ENCODE results near the gene TPSG1.
"Not testable (repeated sequence)": the region's sequence is repeated elsewhere in the genome, so short reads cannot be mapped to it uniquely, and the experiment has no call there.

The TPSG1 gene

DNA sequence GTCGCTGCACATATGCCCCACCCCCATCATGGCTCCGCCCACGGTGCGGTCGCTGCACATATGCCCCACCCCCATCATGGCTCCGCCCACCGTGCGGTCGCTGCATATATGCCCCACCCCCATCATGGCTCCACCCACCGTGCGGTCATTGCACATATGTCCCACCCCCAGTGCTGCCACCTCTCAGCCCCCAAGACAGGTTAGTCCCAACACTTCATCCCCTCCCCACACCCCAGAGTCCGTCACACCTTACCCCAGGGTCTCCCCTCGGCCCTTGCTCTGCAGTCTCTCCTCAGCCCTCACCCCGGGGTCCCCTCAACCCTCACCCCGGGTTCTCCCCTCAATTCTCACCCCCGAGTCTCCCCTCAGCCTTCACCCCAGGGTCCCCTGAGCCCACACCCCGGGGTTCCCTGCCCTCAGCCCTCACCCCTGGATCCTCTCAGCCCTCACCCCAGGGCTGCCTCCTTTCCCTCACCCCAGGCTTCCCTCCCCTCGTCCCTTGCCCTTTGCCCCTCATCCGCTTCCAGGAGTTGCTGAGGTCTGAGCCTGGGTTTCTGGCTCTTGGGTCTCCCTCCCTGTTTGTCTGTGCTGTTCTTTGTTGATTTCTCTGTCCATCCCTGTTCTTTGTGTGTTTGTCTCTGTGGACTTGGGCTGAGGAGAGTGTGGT is 25.6 kb downstream of the TPSG1 start:
- DNase-seq: no peak
- intact Hi-C loops (cut with DNase I): no loop called here

DNA sequence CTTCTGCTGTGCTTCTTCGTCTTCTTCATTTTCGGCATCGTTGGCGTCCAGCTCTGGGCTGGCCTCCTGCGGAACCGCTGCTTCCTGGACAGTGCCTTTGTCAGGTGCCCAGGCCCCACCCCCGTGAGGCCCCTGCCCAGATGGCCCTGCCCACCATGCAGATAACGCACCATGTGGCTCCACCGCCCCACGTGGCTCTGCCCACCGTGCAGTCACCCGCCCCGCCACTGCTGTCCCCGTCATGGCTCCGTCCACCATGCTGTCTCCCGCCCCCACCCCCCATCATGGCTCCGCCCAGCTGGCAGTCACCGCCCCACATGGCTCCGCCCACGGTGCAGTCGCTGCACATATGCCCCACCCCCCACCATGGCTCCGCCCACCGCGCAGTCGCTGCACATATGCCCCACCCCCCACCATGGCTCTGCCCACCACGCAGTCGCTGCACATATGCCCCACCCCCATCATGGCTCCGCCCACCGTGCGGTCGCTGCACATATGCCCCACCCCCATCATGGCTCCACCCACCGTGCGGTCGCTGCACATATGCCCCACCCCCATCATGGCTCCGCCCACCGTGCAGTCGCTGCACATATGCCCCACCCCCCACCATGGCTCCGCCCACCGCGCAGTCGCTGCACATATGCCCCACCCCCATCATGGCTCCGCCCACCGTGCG is 26.3 kb downstream of the TPSG1 start:
- intact Hi-C loops (cut with DNase I); DNase-seq: not testable (repeated sequence)

DNA sequence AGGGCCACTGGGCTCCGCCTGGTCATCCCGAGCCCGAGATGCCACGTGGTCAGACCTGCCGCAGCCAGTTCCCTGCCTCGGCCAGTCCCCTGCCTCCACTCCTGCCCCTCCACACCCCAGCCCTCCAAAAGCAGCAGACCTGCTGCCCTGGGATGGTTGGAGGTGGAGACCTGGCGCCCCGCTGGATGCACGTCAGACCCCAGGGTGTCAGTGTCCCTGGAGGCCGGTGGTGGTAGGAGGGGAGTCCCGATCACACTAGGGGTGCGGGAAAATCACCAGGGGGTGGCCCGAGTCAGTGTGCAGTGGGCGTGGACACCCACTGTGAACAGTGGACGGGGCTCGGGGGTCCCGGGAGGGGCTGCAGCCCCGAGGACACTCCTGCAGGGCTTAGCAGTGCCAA is 26.9 kb downstream of the TPSG1 start:
- intact Hi-C loops (cut with DNase I): no loop called here

DNA sequence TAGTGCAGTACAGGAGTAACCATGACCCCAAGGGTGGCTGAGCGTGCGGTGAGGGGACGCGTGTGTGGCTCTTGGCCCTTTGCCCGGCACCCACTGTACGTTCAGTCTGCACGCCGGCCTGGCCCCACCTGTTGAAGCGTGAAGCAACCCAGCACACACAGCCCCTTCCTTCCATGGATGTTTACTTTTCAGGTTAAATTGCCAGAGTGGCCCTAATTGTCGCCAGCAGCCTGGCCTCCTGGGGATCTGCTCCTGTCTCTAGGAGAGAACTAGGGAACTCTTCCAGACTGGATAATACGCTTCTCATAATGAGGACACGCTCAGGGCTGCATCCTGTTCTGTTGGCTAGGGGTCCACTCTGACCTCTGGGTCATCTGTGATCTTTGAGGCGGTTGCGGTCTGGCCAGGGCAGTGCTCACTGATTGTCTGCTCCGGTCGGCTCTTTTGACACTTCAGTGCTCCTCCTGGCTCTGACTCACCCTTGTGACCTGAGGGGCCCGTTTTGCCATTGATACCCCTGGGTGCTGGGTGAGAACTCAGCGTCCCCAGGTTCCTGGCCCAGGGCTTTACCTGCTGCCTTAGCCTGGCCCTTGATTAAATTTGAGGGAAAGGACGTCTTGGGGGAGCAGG is 27.7 kb downstream of the TPSG1 start:
- intact Hi-C loops (cut with DNase I): no loop called here

More for the DNA sequence above, 26.9 kb downstream of the TPSG1 start:
- no peak for DNase-seq

DNA sequence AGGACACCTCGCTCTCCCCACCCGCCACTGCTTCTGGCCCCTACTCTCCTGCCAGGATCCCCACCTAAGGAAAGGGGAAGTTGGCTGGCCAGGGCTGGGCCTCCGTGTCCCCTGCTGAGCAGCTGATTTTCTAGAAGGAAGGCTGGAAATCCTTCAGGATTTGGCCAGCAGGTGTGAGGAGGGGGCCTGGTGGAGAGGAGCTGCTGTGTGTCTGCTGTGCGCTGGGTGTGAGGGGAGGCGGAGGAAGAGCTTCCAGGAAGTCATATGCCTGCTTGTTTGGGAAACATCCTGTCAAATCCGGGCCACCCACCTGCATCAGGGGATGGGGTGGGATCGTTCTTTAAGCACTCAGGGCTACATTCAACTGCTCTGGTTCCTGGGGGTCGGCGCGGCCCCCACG is 28.6 kb downstream of the TPSG1 start:
- intact Hi-C loops (cut with DNase I): no loop called here
- DNase-seq: no peak

More for the DNA sequence above, 27.7 kb downstream of the TPSG1 start:
- no peak for DNase-seq

DNA sequence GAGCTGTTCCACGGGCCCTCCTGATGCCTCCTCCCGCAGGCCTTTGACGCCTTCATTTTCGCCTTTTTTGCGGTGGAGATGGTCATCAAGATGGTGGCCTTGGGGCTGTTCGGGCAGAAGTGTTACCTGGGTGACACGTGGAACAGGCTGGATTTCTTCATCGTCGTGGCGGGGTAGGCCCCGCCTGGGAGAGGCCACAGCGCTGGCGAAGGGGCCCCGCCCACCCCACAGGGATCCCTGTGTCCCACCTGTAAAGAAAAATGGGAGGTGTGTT is 29.7 kb downstream of the TPSG1 start:
- intact Hi-C loops (cut with DNase I): no loop called here
- DNase-seq: no peak

DNA sequence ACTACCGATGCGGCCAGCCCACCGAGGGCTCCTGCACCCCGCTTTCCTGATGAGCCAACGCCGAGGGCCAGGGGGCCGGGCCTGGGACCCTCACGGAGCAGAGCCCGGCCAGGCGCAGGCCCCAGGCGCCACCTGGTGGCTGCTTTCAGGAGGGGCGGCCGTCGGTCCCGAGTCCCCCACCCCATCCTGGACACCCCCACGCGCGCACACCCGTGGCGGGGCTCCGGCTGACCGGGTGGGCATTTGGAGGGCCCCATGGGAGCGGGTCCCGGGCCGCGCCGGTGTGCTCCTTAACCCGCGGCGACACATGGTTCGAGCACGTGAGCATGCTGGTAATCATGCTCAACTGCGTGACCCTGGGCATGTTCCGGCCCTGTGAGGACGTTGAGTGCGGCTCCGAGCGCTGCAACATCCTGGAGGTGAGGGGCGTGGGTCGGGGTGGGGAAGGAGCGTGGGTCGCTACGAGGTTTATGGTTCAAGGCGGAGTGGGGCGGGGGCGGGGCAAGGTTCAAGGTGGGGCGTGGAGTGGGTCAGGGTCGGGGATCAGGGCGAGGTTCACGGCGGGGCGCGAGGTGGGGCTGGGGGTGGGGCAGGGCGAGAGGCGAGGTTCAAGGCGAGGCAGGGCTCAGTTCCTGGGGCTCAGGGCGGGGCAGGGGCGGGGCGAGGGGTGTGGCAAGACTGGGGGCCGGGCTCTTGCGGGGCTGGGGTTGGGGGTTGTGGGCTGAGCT is 30.2 kb downstream of the TPSG1 start:
- intact Hi-C loops (cut with DNase I): loop anchor here (1.0 kb wide), 1 partner anchor 89 kb away; no protein-coding TSS in a partner anchor
- DNase-seq: peak in 1 of 10 donors; percentile 32

DNA sequence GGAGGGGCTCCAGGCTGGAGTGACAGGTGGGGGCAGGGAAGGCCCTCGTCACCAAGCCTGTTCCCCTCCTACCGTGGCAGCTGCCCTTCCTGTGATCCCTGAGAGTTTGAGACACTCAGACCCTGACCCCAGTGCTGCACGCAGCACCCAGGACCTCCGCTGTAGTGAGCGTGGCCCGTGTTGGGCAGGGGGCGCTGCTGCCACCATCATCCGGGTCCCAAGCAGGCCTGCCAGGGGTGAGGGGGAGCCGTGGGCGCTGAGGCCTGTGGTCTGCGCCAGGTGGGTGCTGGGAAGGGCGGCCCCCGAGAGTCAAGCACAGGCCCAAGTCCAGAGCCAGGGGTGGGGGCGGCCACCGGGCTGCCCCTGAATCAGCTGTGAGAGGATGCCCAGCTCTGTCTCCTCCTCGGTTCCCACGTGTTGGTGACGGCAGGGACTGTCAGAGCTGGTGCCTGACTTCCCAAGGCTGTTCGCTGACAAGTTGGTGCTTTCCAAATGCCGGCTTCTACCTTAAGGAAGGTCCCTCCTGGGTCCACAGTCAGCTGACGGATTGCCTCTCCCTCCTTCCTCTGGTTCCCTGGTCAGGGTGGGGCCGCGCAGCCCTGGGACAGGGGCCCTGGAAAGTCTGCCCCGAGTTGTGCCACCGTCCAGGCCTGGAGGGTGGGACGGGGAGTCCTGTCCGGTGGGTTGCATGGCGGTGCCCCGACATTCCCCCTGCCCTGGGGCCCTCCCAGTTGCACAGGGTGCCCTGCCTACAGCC is 31.1 kb downstream of the TPSG1 start:
- no peak for DNase-seq
- intact Hi-C loops (cut with DNase I): loop anchor here (1.0 kb wide), 1 partner anchor 88 kb away; no protein-coding TSS in a partner anchor

DNA sequence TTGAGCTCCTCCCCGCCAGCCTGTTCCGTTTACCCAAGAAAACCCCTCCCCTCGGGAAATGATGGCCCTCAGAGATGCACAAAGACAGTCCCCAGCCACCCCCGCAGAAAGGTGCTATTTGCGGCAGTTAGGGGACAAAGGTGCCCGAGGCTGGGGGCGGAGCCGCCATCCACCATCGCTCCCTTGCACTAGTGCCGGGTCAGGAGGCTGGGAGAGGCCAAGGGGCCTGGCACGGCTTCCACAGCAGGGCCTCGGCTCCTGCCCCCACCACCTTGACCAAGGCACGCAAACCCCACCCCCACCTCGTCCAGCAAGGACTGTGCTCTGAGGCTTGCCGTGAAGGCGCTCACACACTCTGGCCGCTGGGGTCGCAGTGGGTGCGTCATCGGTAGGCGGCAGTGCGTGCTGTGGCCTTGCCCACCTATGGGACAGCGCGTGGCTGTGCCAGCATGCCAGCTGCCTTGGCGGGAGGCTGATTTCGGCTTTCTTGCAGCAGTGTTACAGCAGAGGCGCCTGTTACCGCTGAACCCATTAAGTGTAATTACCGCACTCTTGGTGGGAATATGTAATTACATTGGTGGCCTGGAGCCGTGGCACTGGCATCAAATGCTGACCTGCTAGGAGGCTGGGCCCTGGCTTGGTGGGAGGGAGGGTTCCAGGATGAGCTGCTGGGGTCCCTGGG is 31.8 kb downstream of the TPSG1 start:
- intact Hi-C loops (cut with DNase I): no loop called here
- DNase-seq: peak in 7 of 10 donors; percentile 27 to 93 (median 61)

DNA sequence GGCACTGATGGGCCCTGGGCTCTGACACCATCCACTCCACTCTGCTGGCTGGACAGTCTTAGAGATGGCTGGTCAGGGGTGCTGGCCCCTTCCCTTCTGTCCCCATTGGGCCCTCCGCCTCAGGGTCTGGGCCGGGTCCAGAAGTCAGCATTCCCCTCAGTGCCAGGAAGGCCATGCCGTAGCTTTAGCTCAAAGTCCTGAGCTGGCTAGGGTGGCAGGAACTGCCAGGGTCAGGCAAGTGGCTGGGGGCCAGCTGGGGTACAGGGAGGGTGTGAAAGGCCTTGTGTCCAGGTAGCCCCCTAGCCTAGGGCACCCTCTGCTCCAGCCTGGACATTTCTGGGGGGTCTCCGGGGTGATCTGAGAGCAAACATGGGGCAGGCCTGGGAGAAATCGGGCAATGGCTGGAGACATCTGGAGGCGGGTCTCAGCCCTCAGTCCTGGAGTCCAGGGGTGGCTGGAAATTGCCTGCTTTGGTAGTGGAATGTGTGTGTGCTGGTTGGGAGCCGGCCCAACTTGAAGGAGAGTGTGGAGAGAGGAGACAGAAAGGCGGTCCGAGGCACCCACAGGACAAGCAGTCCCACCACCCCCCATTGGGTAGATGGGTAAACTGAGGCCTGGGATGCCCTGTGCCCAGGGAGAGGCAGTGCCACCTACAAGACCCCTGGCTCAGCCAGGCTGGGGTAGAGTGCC is 32.5 kb downstream of the TPSG1 start:
- DNase-seq: no peak
- intact Hi-C loops (cut with DNase I): no loop called here

DNA sequence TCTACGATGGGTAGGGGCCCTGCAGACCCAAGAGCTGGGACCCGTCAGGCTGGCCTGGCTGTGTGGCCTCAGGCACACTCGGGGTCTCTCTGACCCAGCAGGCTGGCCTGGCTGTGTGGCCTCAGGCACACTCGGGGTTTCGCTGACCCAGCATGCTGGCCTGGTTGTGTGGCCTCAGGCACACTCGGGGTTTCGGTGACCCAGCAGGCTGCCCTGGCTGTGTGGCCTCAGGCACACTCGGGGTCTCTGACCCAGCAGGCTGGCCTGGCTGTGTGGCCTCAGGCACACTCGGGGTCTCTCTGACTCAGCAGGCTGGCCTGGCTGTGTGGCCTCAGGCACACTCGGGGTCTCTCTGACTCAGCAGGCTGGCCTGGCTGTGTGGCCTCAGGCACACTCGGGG is 34.3 kb downstream of the TPSG1 start:
- DNase-seq; intact Hi-C loops (cut with DNase I): not testable (repeated sequence)

DNA sequence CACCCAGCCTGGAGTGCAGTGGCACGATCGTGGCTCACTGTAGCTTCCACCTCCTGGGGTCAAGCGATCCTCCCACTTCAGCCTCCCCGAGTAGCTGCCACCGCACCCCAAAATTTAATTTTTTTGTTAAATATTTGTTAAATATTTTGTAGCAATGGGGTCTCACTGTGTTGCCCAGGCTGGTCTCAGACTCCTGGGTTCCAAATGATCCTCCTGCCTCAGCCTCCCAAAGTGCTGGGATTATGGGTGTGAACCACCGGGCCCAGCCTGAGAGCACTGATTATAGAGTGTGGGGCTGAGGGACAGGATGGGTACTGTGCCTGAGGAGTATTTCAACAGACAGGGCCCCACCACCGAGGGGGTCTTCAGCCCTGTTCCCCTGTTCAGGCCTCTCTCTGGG is 35.6 kb downstream of the TPSG1 start:
- intact Hi-C loops (cut with DNase I): no loop called here
- DNase-seq: no peak

DNA sequence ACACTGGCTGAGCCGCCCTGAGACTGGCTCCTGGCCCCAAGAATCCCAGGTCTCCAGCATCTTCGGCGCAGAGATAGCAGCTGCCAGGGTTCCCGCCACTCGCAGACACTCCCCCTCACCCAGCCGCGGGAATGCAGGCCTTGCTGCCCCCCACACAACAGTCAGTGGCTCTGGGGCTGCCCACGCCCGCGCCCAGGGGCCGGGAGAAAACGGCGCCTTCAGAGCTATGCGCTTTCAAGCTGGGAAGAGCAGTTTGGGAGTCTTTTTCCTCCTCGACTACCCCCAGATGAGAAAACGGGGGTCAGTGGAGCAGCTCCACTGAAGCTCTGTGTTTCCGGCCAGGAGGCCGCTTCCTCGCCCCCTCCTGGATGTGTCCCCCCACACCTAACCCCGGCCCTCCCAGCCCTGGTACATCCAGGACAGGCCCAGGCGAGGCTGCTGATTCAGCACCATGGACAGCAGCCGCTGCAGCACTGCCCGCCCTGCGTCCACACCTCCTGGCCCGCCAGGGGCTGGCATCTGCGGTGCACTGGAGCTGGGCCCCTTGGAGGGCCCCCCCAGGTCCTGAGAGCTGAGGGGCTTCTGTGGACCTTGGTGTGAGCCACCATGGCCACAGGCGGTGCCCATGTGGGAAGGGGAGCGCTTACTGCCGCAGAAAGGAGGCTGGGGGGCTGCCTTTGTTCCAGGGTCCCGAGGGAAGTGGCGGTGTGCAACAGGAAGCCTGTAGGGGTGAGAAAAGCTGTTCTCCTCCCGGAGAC is 36.5 kb downstream of the TPSG1 start:
- DNase-seq: peak in 2 of 10 donors; percentile 29 to 34
- intact Hi-C loops (cut with DNase I): no loop called here

DNA sequence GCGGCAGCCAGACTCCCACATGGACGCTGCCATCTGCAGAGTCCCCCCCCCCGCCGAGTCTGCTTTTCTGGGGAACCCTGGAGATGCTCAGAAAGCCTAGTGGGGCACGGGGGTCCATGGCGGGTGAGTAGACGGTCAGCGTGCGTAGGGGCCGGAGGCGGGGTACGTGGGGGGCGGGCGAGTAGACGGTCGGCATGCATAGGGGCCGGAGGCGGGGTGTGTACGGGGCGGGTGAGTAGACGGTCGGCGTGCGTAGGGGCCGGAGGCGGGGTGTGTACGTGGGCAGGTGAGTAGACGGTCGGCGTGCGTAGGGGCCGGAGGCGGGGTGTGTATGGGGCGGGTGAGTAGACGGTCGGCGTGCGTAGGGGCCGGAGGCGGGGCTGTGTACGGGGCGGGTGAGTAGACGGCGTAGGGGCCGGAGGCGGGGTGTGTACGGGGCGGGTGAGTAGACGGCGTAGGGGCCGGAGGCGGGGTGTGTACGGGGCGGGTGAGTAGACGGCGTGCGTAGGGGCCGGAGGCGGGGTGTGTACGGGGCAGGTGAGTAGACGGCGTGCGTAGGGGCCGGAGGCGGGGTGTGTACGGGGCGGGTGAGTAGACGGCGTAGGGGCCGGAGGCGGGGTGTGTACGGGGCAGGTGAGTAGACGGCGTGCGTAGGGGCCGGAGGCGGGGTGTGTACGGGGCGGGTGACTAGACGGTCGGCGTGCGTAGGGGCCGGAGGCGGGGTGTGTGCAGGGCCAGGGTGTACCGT is 39.4 kb downstream of the TPSG1 start:
- DNase-seq; intact Hi-C loops (cut with DNase I): not testable (repeated sequence)

DNA sequence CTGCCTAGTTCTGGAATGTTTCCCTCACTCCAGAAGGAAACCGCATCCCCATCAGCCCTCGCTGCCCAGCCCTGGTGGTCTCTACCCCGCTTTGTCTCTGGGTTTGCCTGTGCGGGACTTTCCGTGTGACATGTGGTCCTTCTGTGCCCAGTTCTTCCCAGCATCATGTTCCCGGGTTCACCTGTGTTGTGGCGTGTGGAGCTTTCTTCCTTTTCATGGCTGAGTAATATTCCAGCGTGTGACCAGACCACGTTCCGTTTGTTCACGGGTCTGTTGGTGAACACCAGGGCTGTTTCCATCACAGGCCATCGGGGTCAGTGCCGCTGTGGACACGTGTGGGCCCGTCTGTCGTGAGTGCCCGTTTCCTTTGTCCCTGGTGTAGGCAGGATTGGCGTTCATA is 40.1 kb downstream of the TPSG1 start:
- intact Hi-C loops (cut with DNase I): no loop called here
- no peak for DNase-seq

DNA sequence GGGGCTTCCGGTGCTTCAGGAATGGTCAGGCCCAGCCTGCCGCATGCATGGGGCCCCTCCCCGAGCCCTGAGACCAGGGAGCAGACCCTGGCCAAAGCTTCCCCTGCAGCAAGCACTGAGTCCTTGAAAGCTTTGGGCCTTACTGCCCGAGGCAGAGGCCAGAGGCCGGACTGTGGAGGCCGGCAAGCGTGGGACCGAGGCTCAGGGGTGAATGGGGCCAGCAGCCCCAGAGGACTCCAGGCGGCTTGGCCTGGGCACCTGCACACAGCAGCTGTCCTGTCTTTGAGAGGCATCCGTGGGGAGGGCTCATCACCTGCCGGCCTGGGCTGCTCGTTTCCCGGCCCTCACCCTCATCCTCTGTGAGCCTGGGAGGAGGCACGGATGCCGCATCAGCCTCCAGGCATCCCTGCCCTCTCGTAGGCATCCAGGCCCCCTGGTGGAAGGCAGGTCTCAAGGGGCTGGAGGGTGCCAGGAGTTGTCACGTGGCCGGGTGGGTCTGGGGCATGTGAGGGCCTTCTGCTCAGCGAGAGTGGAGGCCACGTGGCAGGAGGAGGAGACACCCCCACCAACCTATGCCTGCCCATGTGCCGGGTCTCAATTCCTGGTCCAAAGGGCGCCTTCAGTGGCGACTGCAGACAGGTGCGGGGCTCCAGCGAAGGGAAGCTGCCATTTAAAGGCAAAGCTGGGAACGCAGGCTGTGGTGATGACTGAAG is 40.8 kb downstream of the TPSG1 start:
- no peak for DNase-seq
- intact Hi-C loops (cut with DNase I): no loop called here

Measured in posterior cingulate gyrus (tissue), 11 donors.